Psoas muscle (tissue), 8 donors: Measurements from ENCODE around the gene MAPT. TPM values are rescaled to one million over a fixed set of nuclear protein-coding genes. Genes with fewer than 3 reads are reported as not detected.

ENCODE experiments used
- ATAC-seq, 4 donors: fragments of 200-7000 bp; cut with Tn5 transposase; one replicate each; pipeline ENCODE4 v1.9.1; 2020; ENCODE audit warnings: moderate library complexity in 3 of 4, mild to moderate bottlenecking in 2 of 4
- DNase-seq, 2 donors: peaks; one replicate each; pipeline ENCODE4 v3.0.0-alpha.2; 2020
- H3K27ac ChIP-seq: fragments of 200-600 bp; one replicate; pipeline ENCODE4 v1.8.0; 2022
- H3K27me3 ChIP-seq, 3 donors: fragments of 200-600 bp in 1 of 3; one replicate each; pipeline versions ENCODE4 v1.6.1 to v1.8.0; 2013 to 2022; ENCODE audit warnings: low read length in 2 of 3, mild to moderate bottlenecking in 2 of 3, moderate library complexity in 1 of 3; ENCODE audit not compliant: insufficient read depth in 3 of 3
- H3K36me3 ChIP-seq, 2 donors: fragments of 200-600 bp in 1 of 2; one replicate each; pipeline versions ENCODE4 v1.6.1 to v1.8.0; 2013 to 2022; ENCODE audit warnings: low read depth in 1 of 2, mild to moderate bottlenecking in 1 of 2, moderate library complexity in 1 of 2; ENCODE audit not compliant: insufficient read depth in 1 of 2
- H3K4me1 ChIP-seq: fragments of 200-600 bp; one replicate; pipeline ENCODE4 v1.8.0; 2022
- H3K4me3 ChIP-seq: fragments of 200-600 bp; one replicate; pipeline ENCODE4 v1.8.0; 2022; ENCODE audit warnings: mild to moderate bottlenecking
- H3K9me3 ChIP-seq: fragments of 200-600 bp; one replicate; pipeline ENCODE4 v1.8.0; 2022
- CTCF ChIP-seq: fragments of 200-600 bp; IDR thresholded peaks from one replicate; pipeline ENCODE4 v1.8.0; 2022; ENCODE audit warnings: antibody characterized with exemption
- whole genome bisulfite sequencing, 3 donors: extraction: QIAGEN DNeasy Blood & Tissue Kit; methylation state at CpG; one replicate each; pipeline versions ENCODE4 v1.1.6 to v1.1.7; 2013; 5-methylcytosine and 5-hydroxymethylcytosine counted together
- intact Hi-C, 2 donors: fragments of 100-400 bp; cut with DNase I; formaldehyde crosslinking; loops; one replicate each; pipeline versions ENCODE4 v1.11.0 to v1.14.2; 2022
- polyA plus RNA-seq, 3 donors: library from polyadenylated mRNA; stranded (reverse); fragments of 200-250 nt; gene quantifications; one replicate each; pipeline ENCODE4 v1.2.3, GENCODE V29; 2013
- total RNA-seq, 4 donors: library from RNA; stranded (reverse); fragmentation: NEBNext Ultra II Directional in 2 of 4; extraction: Animal tissue kit (Norgen Biotek cat#: 25700) in 2 of 4; gene quantifications; one replicate each; pipeline versions ENCODE4 v1.2.1 to v1.2.4, GENCODE V29; 2021 to 2023
- donor health status: healthy with polysubstance abuse.
- donor health status: DM: no; HTN: no; CAD: no; lungs with moderate emphysema.
- donor health status: Bipolar disorder and iron deficiency.
- donor health status: healthy.
- donor health status: DM: yes; HTN: yes; CAD: no.
- donor health status: DM: no; HTN: no; CAD: no.
- donor health status: DM: no; HTN: no; CAD: no.
- donor health status: DM: yes; HTN: yes; CAD: no.

Gene MAPT
- total and polyA plus RNA-seq, 7 donors = 16.0 to 253 (median 104) TPM

GRCh38 chr17:45960311-45960710, 66.0 kb downstream of the MAPT start:
- no peaks in the 10 kb centered on the region for H3K27me3 ChIP-seq
- 69 to 75% (median 70%) methylated on average over 4 of the region's 4 CpGs for WGBS, 3 donors
- H3K27ac ChIP-seq = no peak overlapping the region
- H3K4me3 ChIP-seq = no peak overlapping the region
- DNase-seq = no peak
- peaks cover 0 to 16% of the 10 kb centered on the region in 2 donors for H3K36me3 ChIP-seq
- H3K4me1 ChIP-seq = no peaks in the 10 kb centered on the region
- TF ChIP-seq CTCF = no peak
- no peak for ATAC-seq
- H3K9me3 ChIP-seq = no peaks in the 10 kb centered on the region
- intact Hi-C loops = no loop called here

DNA sequence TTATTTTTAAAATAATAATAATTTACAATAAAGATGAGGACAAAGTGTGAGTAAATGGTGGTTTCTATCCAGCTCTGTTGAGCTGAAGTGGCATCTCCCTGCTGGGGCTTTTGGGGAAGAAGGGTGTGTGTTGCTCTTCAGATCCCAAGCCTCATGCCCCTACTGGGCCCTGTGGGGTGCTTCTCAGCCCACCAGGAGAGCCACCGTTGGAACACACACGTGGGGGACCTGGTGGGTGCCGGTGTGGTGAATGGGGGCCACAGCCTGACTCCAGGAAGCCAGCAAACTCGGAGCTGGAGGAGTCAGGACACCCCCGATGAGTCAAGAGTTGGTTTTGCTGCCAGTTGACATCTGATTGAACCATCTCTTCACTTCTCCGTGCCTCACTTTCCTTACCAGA, 66.9 kb downstream of the MAPT start:
- 79 to 89% (median 85%) methylated on average over 6 of the region's 6 CpGs for WGBS, 3 donors

DNA sequence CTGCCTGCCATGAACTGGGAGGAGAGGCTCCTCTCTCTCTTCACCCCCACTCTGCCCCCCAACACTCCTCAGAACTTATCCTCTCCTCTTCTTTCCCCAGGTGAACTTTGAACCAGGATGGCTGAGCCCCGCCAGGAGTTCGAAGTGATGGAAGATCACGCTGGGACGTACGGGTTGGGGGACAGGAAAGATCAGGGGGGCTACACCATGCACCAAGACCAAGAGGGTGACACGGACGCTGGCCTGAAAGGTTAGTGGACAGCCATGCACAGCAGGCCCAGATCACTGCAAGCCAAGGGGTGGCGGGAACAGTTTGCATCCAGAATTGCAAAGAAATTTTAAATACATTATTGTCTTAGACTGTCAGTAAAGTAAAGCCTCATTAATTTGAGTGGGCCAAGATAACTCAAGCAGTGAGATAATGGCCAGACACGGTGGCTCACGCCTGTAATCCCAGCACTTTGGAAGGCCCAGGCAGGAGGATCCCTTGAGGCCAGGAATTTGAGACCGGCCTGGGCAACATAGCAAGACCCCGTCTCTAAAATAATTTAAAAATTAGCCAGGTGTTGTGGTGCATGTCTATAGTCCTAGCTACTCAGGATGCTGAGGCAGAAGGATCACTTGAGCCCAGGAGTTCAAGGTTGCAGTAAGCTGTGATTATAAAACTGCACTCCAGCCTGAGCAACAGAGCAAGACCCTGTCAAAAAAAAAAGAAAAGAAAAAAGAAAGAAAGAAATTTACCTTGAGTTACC, 68.0 kb downstream of the MAPT start:
- Histone ChIP-seq H3K27ac (no peak overlapping the region), H3K9me3 (no peaks in the 10 kb centered on the region), H3K36me3 (peaks cover 0 to 21% of the 10 kb centered on the region in 2 donors), H3K4me3 (no peak overlapping the region), H3K27me3 (no peaks in the 10 kb centered on the region), H3K4me1 (peaks cover 11% of the 10 kb centered on the region)
- TF ChIP-seq CTCF = no peak
- DNase-seq = no peak
- no peak for ATAC-seq
- 85 to 88% (median 86%) methylated on average over 12 of the region's 12 CpGs for WGBS, 3 donors
- intact Hi-C loops = no loop called here

More for the DNA sequence above, 66.9 kb downstream of the MAPT start:
- TF ChIP-seq CTCF = no peak
- ATAC-seq (no peak), DNase-seq (no peak)
- intact Hi-C loops = no loop called here
- Histone ChIP-seq H3K27me3 (no peaks in the 10 kb centered on the region), H3K9me3 (no peaks in the 10 kb centered on the region), H3K4me1 (peaks cover 8% of the 10 kb centered on the region), H3K36me3 (peaks cover 0 to 16% of the 10 kb centered on the region in 2 donors), H3K4me3 (no peak overlapping the region), H3K27ac (no peak overlapping the region)

DNA sequence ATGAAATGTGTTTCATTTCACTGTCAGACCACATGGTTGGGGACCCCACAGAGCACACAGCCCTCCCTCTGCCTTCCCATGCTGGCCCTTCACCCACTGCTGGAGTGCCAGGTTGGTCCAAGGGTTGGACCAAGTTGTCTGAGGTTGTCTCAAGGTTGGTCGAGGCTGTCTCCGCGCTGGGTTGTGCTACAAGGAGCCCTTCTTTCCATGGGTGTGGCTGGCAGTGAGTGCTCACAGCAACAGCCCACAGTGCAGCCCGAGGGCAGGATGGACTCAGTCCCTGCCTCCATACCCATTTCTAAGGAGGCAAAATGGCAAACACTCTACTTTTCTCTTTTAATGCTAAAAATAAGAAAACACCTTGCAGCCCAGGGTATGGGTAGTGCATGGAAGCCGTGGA, 68.9 kb downstream of the MAPT start:
- peaks cover 11% of the 10 kb centered on the region for H3K4me1 ChIP-seq
- DNase-seq (peak in 1 of 2 donors; percentile 32), ATAC-seq (no peak)
- WGBS, 3 donors = 88 to 92% (median 90%) methylated on average over 5 of the region's 5 CpGs
- no peak overlapping the region for H3K4me3 ChIP-seq
- intact Hi-C loops = no loop called here
- TF ChIP-seq CTCF = no peak
- H3K9me3 ChIP-seq = no peaks in the 10 kb centered on the region
- H3K36me3 ChIP-seq = peaks cover 0 to 25% of the 10 kb centered on the region in 2 donors
- H3K27me3 ChIP-seq = no peaks in the 10 kb centered on the region
- no peak overlapping the region for H3K27ac ChIP-seq

- no peak for TF ChIP-seq CTCF
- peaks cover 0 to 32% of the 10 kb centered on the region in 2 donors for H3K36me3 ChIP-seq
- peaks cover 11% of the 10 kb centered on the region for H3K4me1 ChIP-seq
- intact Hi-C loops = no loop called here
- WGBS, 3 donors = 49 to 66% (median 49%) methylated on average over 5 of the region's 5 CpGs
- DNase-seq (peak in 1 of 2 donors; percentile 26), ATAC-seq (peak in 1 of 4 donors; percentile 40)
- no peak overlapping the region for H3K4me3 ChIP-seq
- H3K27me3 ChIP-seq = no peaks in the 10 kb centered on the region
- H3K27ac ChIP-seq = no peak overlapping the region
- no peaks in the 10 kb centered on the region for H3K9me3 ChIP-seq
These were observed 69.5 kb downstream of the MAPT start for GRCh38 chr17:45963889-45964288.
